Measurements from ENCODE around the gene CYB561D2.
A peak's percentile ranks its signal among the peaks of the same experiment; 100 is the strongest.

The CYB561D2 gene

DNA sequence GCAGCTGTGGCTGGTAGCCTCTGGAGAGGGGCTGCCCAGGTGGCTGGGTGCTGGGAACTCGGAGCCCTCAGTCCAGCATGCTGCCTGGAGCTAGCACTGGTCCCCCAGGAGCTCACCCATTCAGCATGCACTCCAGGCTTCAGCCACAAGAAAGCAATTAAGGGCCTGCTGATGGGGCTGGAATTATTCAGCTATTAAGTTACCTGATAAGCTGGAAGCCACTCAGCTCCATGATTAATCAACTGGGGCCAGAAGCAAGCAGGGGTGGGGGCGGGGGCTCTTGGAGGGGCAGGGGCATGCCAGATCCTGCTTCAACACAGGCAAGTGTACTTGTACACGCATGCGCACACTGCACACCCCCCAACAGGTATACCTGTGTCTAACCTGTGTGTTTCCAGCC lies 30.7 kb downstream of the CYB561D2 start:
- TF ChIP-seq ZBTB7A (IDR thresholded peaks at IDR 0.05; ENCODE audit: low read depth) (no peak), TAF1 (IDR thresholded peaks at IDR 0.05; ENCODE audit: low read depth) (no peak), YY1 (IDR thresholded peaks at IDR 0.05; ENCODE audit: low read depth) (no peak), CREB1 (IDR thresholded peaks at IDR 0.05; ENCODE audit: low read depth) (no peak), RAD21 (IDR thresholded peaks at IDR 0.05; ENCODE audit: low read depth) (no peak), EP300 (IDR thresholded peaks at IDR 0.05; ENCODE audit: borderline replicate concordance) (no peak), FOXM1 (IDR thresholded peaks at IDR 0.05; ENCODE audit: borderline replicate concordance, low read depth) (no peak), TEAD4 (IDR thresholded peaks at IDR 0.05) (no peak)
- TF ChIP-seq, protein P1, sequence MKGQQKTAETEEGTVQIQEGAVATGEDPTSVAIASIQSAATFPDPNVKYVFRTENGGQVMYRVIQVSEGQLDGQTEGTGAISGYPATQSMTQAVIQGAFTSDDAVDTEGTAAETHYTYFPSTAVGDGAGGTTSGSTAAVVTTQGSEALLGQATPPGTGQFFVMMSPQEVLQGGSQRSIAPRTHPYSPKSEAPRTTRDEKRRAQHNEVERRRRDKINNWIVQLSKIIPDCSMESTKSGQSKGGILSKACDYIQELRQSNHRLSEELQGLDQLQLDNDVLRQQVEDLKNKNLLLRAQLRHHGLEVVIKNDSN (IDR thresholded peaks at IDR 0.05) = no peak
- TF ChIP-seq, protein P2, sequence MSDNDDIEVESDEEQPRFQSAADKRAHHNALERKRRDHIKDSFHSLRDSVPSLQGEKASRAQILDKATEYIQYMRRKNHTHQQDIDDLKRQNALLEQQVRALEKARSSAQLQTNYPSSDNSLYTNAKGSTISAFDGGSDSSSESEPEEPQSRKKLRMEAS (IDR thresholded peaks at IDR 0.05) = no peak
- TF ChIP-seq, protein P3, sequence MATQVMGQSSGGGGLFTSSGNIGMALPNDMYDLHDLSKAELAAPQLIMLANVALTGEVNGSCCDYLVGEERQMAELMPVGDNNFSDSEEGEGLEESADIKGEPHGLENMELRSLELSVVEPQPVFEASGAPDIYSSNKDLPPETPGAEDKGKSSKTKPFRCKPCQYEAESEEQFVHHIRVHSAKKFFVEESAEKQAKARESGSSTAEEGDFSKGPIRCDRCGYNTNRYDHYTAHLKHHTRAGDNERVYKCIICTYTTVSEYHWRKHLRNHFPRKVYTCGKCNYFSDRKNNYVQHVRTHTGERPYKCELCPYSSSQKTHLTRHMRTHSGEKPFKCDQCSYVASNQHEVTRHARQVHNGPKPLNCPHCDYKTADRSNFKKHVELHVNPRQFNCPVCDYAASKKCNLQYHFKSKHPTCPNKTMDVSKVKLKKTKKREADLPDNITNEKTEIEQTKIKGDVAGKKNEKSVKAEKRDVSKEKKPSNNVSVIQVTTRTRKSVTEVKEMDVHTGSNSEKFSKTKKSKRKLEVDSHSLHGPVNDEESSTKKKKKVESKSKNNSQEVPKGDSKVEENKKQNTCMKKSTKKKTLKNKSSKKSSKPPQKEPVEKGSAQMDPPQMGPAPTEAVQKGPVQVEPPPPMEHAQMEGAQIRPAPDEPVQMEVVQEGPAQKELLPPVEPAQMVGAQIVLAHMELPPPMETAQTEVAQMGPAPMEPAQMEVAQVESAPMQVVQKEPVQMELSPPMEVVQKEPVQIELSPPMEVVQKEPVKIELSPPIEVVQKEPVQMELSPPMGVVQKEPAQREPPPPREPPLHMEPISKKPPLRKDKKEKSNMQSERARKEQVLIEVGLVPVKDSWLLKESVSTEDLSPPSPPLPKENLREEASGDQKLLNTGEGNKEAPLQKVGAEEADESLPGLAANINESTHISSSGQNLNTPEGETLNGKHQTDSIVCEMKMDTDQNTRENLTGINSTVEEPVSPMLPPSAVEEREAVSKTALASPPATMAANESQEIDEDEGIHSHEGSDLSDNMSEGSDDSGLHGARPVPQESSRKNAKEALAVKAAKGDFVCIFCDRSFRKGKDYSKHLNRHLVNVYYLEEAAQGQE (IDR thresholded peaks at IDR 0.05; ENCODE audit: low read depth) = no peak

DNA sequence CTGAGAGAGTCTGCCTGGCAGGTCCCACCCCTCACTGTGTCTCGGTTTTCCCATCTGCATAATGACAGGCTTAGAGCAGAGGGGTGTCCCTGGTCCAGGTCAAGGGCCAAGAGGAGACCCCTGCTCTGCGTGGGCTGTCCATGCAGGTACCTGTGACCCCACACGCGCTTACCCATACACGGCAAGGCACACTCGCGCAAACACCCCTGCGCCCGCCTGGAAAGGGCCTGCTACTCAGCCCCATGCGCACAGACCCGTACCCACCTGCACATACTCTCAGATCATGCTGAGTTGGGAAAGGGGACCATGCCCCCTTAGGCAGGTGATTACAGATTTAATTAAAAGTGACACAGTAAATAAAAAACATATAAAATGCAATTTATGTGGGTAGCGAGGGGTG lies 32.1 kb downstream of the CYB561D2 start:
- no peak for TF ChIP-seq FOXM1 (IDR thresholded peaks at IDR 0.05; ENCODE audit: borderline replicate concordance, low read depth)
- TF ChIP-seq, protein P1 (IDR thresholded peaks at IDR 0.05) = no peak
- no peak for TF ChIP-seq TEAD4 (IDR thresholded peaks at IDR 0.05)
- TF ChIP-seq TAF1 (IDR thresholded peaks at IDR 0.05; ENCODE audit: low read depth) = no peak
- TF ChIP-seq CEBPB (IDR thresholded peaks at IDR 0.05) = no peak
- TF ChIP-seq, protein P2 (IDR thresholded peaks at IDR 0.05) = no peak
- TF ChIP-seq CREB1 (IDR thresholded peaks at IDR 0.05; ENCODE audit: low read depth) = no peak
- no peak for TF ChIP-seq RAD21 (IDR thresholded peaks at IDR 0.05; ENCODE audit: low read depth)
- TF ChIP-seq EP300 (IDR thresholded peaks at IDR 0.05; ENCODE audit: borderline replicate concordance) = no peak
- no peak for TF ChIP-seq NFIC (IDR thresholded peaks at IDR 0.05)
- TF ChIP-seq, protein P3 (IDR thresholded peaks at IDR 0.05; ENCODE audit: low read depth) = no peak
- TF ChIP-seq YY1 (IDR thresholded peaks at IDR 0.05; ENCODE audit: low read depth) = no peak
- no peak for TF ChIP-seq ZBTB7A (IDR thresholded peaks at IDR 0.05; ENCODE audit: low read depth)
- TF ChIP-seq EGR1 (IDR thresholded peaks at IDR 0.05) = no peak
- no peak for TF ChIP-seq TCF12 (IDR thresholded peaks at IDR 0.05; ENCODE audit: low read depth)

DNA sequence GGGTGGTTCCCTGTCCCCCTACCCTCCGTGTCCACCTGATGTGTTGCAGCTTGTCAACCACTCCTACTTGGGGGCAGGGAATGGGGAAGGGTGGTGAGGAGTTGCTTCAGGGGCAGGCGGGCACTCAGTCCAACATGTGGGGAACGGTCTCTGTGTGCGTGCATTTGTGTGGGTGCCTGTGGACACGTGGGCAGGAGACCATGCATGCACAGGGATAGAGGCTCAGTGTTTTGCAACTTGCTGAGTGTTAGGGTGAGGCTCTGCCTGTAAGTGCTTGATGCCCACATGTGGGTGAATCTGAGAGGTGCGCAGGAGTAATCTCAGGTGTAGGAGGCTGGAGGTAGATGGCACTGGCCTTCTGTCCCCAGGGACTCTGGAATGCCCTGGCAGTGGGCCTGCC lies 33.1 kb downstream of the CYB561D2 start:
- TF ChIP-seq, protein P2 (IDR thresholded peaks at IDR 0.05) = no peak
- TF ChIP-seq NFIC (IDR thresholded peaks at IDR 0.05) (0 out of 2 replicates have a peak, but pooled peaks have one; percentile 43), ZBTB7A (IDR thresholded peaks at IDR 0.05; ENCODE audit: low read depth) (no peak)

DNA sequence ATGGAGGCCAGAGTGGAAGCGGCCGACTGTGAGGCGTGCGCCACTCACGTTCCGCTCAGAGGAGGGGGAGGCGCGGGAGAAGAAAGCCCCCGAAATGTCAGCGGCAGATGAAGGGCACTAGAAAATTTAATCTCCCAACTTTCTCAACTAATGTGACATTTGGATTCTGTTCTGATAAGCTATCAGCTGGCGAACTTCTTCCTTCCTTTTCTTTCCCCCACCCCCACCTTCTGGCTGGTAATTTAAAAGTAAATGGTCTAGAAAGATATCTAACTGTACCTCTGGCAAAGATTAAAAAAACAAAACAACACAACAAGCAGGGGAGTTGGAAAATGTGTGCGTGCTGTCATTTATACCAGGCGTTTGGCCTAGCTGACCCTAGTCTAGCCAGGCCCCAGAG lies 35.1 kb downstream of the CYB561D2 start:
- TF ChIP-seq, protein P3 (IDR thresholded peaks at IDR 0.05; ENCODE audit: low read depth) = no peak
- no peak for TF ChIP-seq TEAD4 (IDR thresholded peaks at IDR 0.05)
- no peak for TF ChIP-seq EP300 (IDR thresholded peaks at IDR 0.05; ENCODE audit: borderline replicate concordance)
- no peak for TF ChIP-seq RAD21 (IDR thresholded peaks at IDR 0.05; ENCODE audit: low read depth)
- TF ChIP-seq, protein P1 (IDR thresholded peaks at IDR 0.05) = no peak
- TF ChIP-seq EGR1 (IDR thresholded peaks at IDR 0.05) = no peak

All from Ishikawa (cell line).